ENCODE results near the gene COL21A1.

DNA sequence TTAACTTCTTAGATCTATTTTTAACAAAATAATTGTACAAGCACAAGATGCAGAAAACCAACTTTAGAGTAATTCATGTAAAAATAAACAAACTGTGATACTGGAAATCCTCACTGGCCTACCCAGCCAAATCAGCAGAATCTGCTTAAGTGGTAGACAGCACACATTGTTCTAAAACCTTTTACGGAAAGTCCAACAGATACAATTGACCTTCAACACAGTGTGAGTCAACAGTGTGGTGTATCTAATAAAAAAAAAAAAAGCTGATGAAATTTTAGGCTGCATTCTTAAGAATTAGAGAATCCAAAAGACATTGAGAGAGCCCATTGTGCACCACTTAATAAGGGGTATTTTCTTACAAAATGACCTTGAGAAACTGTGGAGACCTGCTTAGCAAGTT lies 174.5 kb downstream of the COL21A1 start:
- TF ChIP-seq POLR2A (IDR thresholded peaks at IDR 0.05; ENCODE audit: low read depth, low read length) (no peak), POLR2AphosphoS5 (IDR thresholded peaks at IDR 0.05; ENCODE audit: low read depth, low read length) (no peak), TAF1 (IDR thresholded peaks at IDR 0.05; ENCODE audit: borderline replicate concordance, low read depth, low read length) (no peak)

All from GM12892 (cell line).